HG03520 (cell line): Measurements from ENCODE around the gene IPO7.

Experiments used
- ATAC-seq: cut with Tn5 transposase; IDR thresholded peaks from one replicate; pipeline ENCODE4 v1.9.1; 2021; ENCODE audit warnings: mild to moderate bottlenecking, moderate library complexity; ENCODE audit not compliant: unreplicated experiment

IPO7 gene

GRCh38 chr11:9489080-9489765 is 104.8 kb downstream of the IPO7 start:
- ATAC-seq: no peak

GRCh38 chr11:9490376-9490775 is 105.9 kb downstream of the IPO7 start:
- ATAC-seq: no peak

GRCh38 chr11:9493492-9493891 is 109.0 kb downstream of the IPO7 start:
- no peak for ATAC-seq

- no peak for ATAC-seq
These were observed 109.9 kb downstream of the IPO7 start for GRCh38 chr11:9494316-9494715.

- ATAC-seq: no peak
These were observed 111.5 kb downstream of the IPO7 start for GRCh38 chr11:9495803-9496514.
